ENCODE measurements around the gene CENPN.

DNA sequence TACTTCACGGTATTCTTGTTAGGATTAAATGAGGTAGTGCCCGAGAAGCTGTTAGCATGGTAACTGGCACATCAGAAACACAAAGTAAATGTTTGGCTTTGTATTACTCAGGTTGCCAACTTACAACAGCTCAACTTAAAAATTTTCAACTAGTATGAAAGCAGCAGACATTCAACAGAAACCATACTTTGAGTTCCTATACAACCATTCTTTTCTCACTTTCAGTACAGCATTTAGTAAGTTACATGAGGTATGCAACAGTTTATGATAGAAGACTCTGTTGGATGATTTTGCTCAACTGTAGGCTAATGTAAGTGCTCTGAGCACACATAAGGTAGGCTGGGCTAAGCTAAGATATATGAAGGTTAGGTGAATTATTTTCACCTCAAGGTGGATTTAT, 7.7 kb downstream of the CENPN start:
- TF ChIP-seq, protein P1, sequence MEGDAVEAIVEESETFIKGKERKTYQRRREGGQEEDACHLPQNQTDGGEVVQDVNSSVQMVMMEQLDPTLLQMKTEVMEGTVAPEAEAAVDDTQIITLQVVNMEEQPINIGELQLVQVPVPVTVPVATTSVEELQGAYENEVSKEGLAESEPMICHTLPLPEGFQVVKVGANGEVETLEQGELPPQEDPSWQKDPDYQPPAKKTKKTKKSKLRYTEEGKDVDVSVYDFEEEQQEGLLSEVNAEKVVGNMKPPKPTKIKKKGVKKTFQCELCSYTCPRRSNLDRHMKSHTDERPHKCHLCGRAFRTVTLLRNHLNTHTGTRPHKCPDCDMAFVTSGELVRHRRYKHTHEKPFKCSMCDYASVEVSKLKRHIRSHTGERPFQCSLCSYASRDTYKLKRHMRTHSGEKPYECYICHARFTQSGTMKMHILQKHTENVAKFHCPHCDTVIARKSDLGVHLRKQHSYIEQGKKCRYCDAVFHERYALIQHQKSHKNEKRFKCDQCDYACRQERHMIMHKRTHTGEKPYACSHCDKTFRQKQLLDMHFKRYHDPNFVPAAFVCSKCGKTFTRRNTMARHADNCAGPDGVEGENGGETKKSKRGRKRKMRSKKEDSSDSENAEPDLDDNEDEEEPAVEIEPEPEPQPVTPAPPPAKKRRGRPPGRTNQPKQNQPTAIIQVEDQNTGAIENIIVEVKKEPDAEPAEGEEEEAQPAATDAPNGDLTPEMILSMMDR (conservative IDR thresholded peaks at IDR 0.05 in 1 of 2, IDR thresholded peaks at IDR 0.05 in 1 of 2; ENCODE audit: extremely low read depth in 1 of 2, insufficient read depth in 1 of 2, low read depth in 1 of 2, low read length in 2 of 2), result no peak
- no peak for TF ChIP-seq EZH2 (IDR thresholded peaks at IDR 0.05; ENCODE audit: borderline replicate concordance, low read length)
